Breast epithelium (tissue), 3 donors: ENCODE data around the gene HDAC3.

Experiments used
- POLR2A ChIP-seq: fragments of 450-650 bp; IDR thresholded peaks from one replicate; pipeline ENCODE4 v1.6.1; 2016; ENCODE audit warnings: antibody characterized with exemption, mild to moderate bottlenecking, moderate library complexity
- POLR2AphosphoS5 ChIP-seq, 3 donors: sonication (generic); formaldehyde crosslinking; IDR thresholded peaks; one replicate each; pipeline ENCODE4 v1.6.1; 2017; ENCODE audit warnings: antibody characterized with exemption in 3 of 3
- TF ChIP-seq, protein P1 (sequence below), 3 donors: fragments of 450-650 bp; IDR thresholded peaks; one replicate each; pipeline ENCODE4 v1.5.1; 2016 to 2017; ENCODE audit warnings: antibody characterized with exemption in 3 of 3, mild to moderate bottlenecking in 3 of 3, moderate library complexity in 3 of 3

DNA sequence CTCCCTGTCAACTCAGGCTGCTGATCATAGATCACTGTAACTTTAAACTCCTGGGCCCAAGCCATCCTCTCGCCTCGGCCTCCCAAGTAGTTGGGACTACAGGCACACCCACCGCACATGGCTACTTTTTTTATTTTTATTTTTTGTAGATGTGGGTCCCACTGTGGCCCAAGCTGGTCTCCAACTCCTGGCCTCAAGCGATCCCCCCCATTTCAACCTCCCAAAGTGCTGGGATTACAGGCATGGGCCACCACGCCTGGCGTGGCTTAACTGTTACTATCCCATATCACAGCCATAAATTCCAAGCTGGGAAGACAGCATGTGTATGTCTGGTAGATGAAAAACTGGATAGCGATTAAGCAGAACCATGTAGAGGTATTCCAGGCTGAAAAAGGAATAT is 1.0 kb downstream of the HDAC3 start:
- TF ChIP-seq, protein P1, sequence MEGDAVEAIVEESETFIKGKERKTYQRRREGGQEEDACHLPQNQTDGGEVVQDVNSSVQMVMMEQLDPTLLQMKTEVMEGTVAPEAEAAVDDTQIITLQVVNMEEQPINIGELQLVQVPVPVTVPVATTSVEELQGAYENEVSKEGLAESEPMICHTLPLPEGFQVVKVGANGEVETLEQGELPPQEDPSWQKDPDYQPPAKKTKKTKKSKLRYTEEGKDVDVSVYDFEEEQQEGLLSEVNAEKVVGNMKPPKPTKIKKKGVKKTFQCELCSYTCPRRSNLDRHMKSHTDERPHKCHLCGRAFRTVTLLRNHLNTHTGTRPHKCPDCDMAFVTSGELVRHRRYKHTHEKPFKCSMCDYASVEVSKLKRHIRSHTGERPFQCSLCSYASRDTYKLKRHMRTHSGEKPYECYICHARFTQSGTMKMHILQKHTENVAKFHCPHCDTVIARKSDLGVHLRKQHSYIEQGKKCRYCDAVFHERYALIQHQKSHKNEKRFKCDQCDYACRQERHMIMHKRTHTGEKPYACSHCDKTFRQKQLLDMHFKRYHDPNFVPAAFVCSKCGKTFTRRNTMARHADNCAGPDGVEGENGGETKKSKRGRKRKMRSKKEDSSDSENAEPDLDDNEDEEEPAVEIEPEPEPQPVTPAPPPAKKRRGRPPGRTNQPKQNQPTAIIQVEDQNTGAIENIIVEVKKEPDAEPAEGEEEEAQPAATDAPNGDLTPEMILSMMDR (IDR thresholded peaks at IDR 0.05) = no peak
- TF ChIP-seq POLR2A (no peak), POLR2AphosphoS5 (IDR thresholded peaks at IDR 0.05) (no peak)
